KMS-11 (cell line): ENCODE measurements around the gene PPM1E.
"Not testable (repeated sequence)": the region's sequence is repeated elsewhere in the genome, so short reads cannot be mapped to it uniquely, and the experiment has no call there.

Experiments
- H2AFZ ChIP-seq: fragments of 200-600 bp; sonication (generic); 2 replicates; pipeline ENCODE4 v1.6.1; 2016; ENCODE audit warnings: antibody characterized with exemption, mixed run types, low read depth
- H3K27ac ChIP-seq: fragments of 200-600 bp; sonication (generic); 2 replicates; pipeline ENCODE4 v1.6.1; 2016; ENCODE audit warnings: mild to moderate bottlenecking, mixed run types
- H3K27me3 ChIP-seq: fragments of 200-600 bp; sonication (generic); 2 replicates; pipeline ENCODE4 v1.6.1; 2017; ENCODE audit warnings: mild to moderate bottlenecking, low read depth, mixed run types, moderate library complexity; ENCODE audit not compliant: insufficient read depth
- H3K36me3 ChIP-seq: fragments of 200-600 bp; sonication (generic); 2 replicates; pipeline ENCODE4 v1.6.1; 2017; ENCODE audit warnings: mild to moderate bottlenecking, mixed run types; ENCODE audit not compliant: insufficient read depth
- H3K4me1 ChIP-seq: fragments of 200-600 bp; sonication (generic); 2 replicates; pipeline ENCODE4 v1.6.1; 2016; ENCODE audit warnings: mild to moderate bottlenecking, low read depth, mixed run types; ENCODE audit not compliant: poor library complexity, severe bottlenecking
- H3K4me2 ChIP-seq: fragments of 200-600 bp; sonication (generic); 2 replicates; pipeline ENCODE4 v1.7.0; 2016; ENCODE audit warnings: mild to moderate bottlenecking, mixed run types
- H3K4me3 ChIP-seq: fragments of 200-600 bp; sonication (generic); IDR thresholded peaks from 2 replicates; pipeline ENCODE4 v1.6.1; 2017; ENCODE audit warnings: low read depth, low read length, mixed read lengths; ENCODE audit not compliant: insufficient read depth
- H3K79me2 ChIP-seq: fragments of 200-600 bp; sonication (generic); 2 replicates; pipeline ENCODE4 v1.6.1; 2016; ENCODE audit warnings: low read depth, mixed run types; ENCODE audit not compliant: insufficient read depth
- H3K9ac ChIP-seq: fragments of 200-600 bp; sonication (generic); 2 replicates; pipeline ENCODE4 v1.6.1; 2016; ENCODE audit warnings: mild to moderate bottlenecking, mixed run types
- H4K20me1 ChIP-seq: fragments of 200-600 bp; sonication (generic); 2 replicates; pipeline ENCODE4 v1.6.1; 2016; ENCODE audit warnings: mild to moderate bottlenecking, mixed run types; ENCODE audit not compliant: insufficient read depth
- TF ChIP-seq, protein P1 (sequence below): fragments of 200-600 bp; sonication (generic); conservative IDR thresholded peaks from 2 replicates; pipeline ENCODE4 v1.6.1; 2017; ENCODE audit warnings: low read depth, mild to moderate bottlenecking, antibody characterized with exemption, low read length, moderate library complexity, mixed read lengths

PPM1E gene

DNA sequence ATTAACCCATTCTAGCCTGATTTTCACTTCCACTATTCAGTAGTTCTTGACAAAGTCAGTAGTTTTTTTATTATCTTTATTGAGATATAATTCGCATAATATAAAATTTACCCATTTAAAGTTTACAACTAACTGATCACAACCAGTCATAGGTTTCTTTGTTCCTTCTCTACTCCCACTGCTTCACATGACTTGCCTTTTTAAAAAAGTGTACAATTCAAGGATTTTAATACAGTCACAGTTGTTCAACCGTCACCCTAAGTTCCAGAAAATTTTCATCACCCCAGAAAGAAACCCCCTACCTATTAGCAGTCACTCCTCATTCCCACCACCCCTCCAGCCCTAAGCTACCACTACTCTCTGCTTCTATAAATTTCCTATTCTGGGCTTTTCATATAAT is 188.5 kb downstream of the PPM1E start:
- Histone ChIP-seq H3K4me2 (no peak overlapping the region), H3K9ac (no peak overlapping the region), H3K4me3 (no peak overlapping the region), H3K36me3 (no peaks in the 10 kb centered on the region), H3K27me3 (no peaks in the 10 kb centered on the region), H4K20me1 (no peaks in the 10 kb centered on the region), H3K4me1 (no peaks in the 10 kb centered on the region), H3K27ac (no peak overlapping the region), H2AFZ (no peak overlapping the region), H3K79me2 (no peaks in the 10 kb centered on the region)
- TF ChIP-seq, protein P1, sequence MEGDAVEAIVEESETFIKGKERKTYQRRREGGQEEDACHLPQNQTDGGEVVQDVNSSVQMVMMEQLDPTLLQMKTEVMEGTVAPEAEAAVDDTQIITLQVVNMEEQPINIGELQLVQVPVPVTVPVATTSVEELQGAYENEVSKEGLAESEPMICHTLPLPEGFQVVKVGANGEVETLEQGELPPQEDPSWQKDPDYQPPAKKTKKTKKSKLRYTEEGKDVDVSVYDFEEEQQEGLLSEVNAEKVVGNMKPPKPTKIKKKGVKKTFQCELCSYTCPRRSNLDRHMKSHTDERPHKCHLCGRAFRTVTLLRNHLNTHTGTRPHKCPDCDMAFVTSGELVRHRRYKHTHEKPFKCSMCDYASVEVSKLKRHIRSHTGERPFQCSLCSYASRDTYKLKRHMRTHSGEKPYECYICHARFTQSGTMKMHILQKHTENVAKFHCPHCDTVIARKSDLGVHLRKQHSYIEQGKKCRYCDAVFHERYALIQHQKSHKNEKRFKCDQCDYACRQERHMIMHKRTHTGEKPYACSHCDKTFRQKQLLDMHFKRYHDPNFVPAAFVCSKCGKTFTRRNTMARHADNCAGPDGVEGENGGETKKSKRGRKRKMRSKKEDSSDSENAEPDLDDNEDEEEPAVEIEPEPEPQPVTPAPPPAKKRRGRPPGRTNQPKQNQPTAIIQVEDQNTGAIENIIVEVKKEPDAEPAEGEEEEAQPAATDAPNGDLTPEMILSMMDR: no peak

DNA sequence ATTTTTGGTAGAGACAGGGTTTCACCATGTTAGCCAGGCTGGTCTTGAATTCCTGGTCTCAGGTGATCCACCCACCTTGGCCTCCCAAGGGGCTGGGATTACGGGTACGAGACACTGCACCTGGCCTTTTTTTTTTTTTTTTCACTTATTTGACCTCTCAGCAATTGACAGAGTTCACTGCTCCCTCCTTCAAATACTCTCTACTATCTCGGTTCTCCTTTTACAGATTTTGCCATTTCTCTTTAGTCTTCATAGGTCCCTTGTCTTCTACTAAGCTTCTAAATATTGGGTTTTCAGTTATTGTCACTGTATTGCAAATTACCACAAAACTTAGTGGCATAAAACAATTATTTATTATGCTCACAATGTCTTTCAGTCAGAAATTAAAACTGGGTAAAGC is 191.8 kb downstream of the PPM1E start:
- H3K27ac ChIP-seq: no peak overlapping the region
- no peaks in the 10 kb centered on the region for H3K36me3 ChIP-seq
- no peaks in the 10 kb centered on the region for H3K4me1 ChIP-seq
- H4K20me1 ChIP-seq: no peaks in the 10 kb centered on the region
- H2AFZ ChIP-seq: no peak overlapping the region
- TF ChIP-seq, protein P1: no peak
- H3K4me2 ChIP-seq: no peak overlapping the region
- H3K27me3 ChIP-seq: no peaks in the 10 kb centered on the region
- H3K79me2 ChIP-seq: no peaks in the 10 kb centered on the region
- no peak overlapping the region for H3K9ac ChIP-seq
- no peak overlapping the region for H3K4me3 ChIP-seq

DNA sequence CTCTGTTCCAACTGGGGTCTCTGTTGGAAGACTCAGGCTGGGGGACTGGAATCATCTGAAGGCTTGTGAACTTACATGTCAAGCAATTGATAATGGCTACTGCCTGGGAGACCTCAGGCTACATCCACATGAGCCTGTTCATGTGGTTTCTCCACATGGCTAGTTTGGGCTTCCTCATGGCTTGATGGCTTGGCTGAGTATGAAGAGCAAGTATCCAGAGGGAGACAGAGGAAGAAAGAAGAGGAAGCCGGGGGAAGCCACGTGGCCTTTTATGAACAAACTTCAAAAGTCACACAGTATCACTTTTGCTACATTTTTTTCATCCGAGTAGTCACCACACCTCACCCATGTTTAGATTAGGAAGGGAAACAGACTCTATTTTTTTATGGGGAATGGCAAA is 192.2 kb downstream of the PPM1E start:
- Histone ChIP-seq H3K36me3 (no peaks in the 10 kb centered on the region), H3K27ac (no peak overlapping the region), H4K20me1 (no peaks in the 10 kb centered on the region), H3K9ac (no peak overlapping the region), H3K27me3 (no peaks in the 10 kb centered on the region), H3K4me1 (no peaks in the 10 kb centered on the region), H3K4me3 (no peak overlapping the region), H3K79me2 (no peaks in the 10 kb centered on the region), H2AFZ (no peak overlapping the region), H3K4me2 (no peak overlapping the region)
- TF ChIP-seq, protein P1: no peak

DNA sequence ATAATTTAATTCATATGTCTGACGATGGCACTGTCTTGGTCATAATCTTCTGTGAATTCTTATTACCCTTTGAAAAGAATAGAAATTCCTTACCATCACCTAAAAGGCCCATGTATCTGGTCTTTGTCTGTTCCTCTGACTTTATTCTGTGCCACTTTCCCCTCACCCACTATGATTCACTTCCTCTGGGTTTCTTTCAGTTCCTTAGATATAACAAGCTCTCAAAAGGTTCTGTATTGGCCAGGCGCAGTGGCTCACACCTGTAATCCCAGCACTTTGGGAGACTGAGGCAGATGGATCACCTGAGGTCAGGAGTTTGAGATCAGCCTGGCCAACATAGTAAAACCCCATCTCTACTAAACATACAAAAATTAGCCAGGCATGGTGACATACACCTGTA is 198.7 kb downstream of the PPM1E start:
- H3K79me2 ChIP-seq, H3K27ac ChIP-seq, H4K20me1 ChIP-seq, H3K9ac ChIP-seq, H2AFZ ChIP-seq, H3K27me3 ChIP-seq, H3K4me1 ChIP-seq, H3K4me3 ChIP-seq, H3K36me3 ChIP-seq, H3K4me2 ChIP-seq: not testable (repeated sequence)

DNA sequence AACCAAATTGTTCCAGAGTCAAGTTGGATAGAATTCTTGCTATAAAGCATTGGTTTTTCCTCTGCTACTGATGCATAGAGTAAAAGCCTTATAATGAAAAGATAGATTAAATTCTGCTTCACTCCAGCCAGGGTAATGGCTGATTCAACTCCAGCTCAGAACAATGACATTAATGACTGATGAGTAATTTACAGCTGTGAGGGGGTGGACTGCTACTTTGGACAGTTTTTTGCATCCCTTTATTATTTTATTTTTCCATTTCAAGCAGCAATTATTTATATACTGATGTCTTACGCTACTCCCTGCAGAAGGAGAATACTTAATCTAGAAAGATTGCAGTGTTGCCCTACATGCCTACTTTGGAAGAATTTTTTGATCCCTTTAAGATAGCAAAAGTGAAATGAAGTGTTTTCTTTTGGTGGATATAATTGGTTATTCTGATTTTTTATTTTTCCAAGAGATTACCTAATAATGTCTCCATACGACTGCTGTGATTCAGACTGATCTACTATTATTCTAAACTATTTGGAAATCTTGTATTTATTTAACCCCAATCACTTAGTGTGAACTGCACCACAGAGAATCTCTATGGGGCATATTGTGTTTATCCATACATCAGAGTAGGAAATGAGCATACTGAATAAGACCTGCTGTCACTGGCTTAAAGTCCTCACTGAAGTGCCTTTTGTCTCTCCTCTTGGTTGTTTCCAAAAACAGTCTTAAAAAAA is 201.5 kb downstream of the PPM1E start:
- Histone ChIP-seq H3K4me3 (no peak overlapping the region), H3K36me3 (no peaks in the 10 kb centered on the region), H4K20me1 (no peaks in the 10 kb centered on the region), H3K27ac (no peak overlapping the region), H3K4me2 (no peak overlapping the region), H3K79me2 (no peaks in the 10 kb centered on the region), H3K9ac (no peak overlapping the region), H2AFZ (no peak overlapping the region), H3K27me3 (no peaks in the 10 kb centered on the region), H3K4me1 (no peaks in the 10 kb centered on the region)
- TF ChIP-seq, protein P1: no peak

DNA sequence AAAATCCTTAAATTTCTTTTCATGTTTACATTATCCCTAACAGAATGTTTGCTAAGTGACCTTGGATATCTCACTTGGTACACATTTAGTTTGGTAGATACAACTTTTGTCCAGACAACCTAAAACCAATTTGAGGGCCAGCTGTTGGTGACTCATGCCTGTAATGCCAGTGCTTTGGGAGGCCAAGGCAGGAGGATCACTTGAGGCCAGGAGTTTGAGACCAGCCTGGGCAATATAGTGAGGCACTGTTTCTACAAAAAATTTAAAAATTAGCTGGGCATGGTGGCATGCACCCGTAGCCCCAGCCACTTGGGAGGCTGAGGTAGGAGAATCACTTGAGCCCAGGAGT is 202.0 kb downstream of the PPM1E start:
- H3K4me1 ChIP-seq, H3K27me3 ChIP-seq, H2AFZ ChIP-seq, H3K27ac ChIP-seq, H3K4me3 ChIP-seq, H3K79me2 ChIP-seq, H3K4me2 ChIP-seq, H3K9ac ChIP-seq, H4K20me1 ChIP-seq, H3K36me3 ChIP-seq: not testable (repeated sequence)
